GM21447 (cell line): Measurements from ENCODE around the gene TRMU.

Experiments used
- ATAC-seq: cut with Tn5 transposase; IDR thresholded peaks from one replicate; pipeline ENCODE4 v1.9.1; 2021; ENCODE audit not compliant: unreplicated experiment

TRMU gene

GRCh38 chr22:46368422-46368821 is 32.9 kb downstream of the TRMU start:
- no peak for ATAC-seq

GRCh38 chr22:46368871-46369715 is 33.6 kb downstream of the TRMU start:
- ATAC-seq: no peak

- no peak for ATAC-seq
Observed at GRCh38 chr22:46369716-46370583, 34.4 kb downstream of the TRMU start.

GRCh38 chr22:46370584-46371291 is 35.2 kb downstream of the TRMU start:
- no peak for ATAC-seq

- no peak for ATAC-seq
Observed at GRCh38 chr22:46371623-46372226, 36.2 kb downstream of the TRMU start.

- ATAC-seq: no peak
Observed at GRCh38 chr22:46372686-46373085, 37.2 kb downstream of the TRMU start.

GRCh38 chr22:46373159-46373558 is 37.6 kb downstream of the TRMU start:
- ATAC-seq: no peak

GRCh38 chr22:46373921-46374662 is 38.6 kb downstream of the TRMU start:
- ATAC-seq: no peak

- ATAC-seq: no peak
Observed at GRCh38 chr22:46374663-46375474, 39.4 kb downstream of the TRMU start.

GRCh38 chr22:46376111-46376510 is 40.6 kb downstream of the TRMU start:
- no peak for ATAC-seq

- no peak for ATAC-seq
Observed at GRCh38 chr22:46376908-46377524, 41.5 kb downstream of the TRMU start.

GRCh38 chr22:46377525-46378425 is 42.3 kb downstream of the TRMU start:
- no peak for ATAC-seq

GRCh38 chr22:46378426-46379065 is 43.0 kb downstream of the TRMU start:
- ATAC-seq: no peak

GRCh38 chr22:46379066-46379930 is 43.8 kb downstream of the TRMU start:
- no peak for ATAC-seq

- ATAC-seq: no peak
Observed at GRCh38 chr22:46380069-46380468, 44.6 kb downstream of the TRMU start.

GRCh38 chr22:46380581-46380980 is 45.1 kb downstream of the TRMU start:
- no peak for ATAC-seq

- no peak for ATAC-seq
Observed at GRCh38 chr22:46381142-46381541, 45.6 kb downstream of the TRMU start.
